HCT116 (cell line): ENCODE results near the gene APBB1IP.

ENCODE experiments used
- CTCF ChIP-seq, 3 experiments: fragments of 200-600 bp in 1 of 3; sonication (generic) in 1 of 3; IDR thresholded peaks in 2 of 3; conservative IDR thresholded peaks in 1 of 3; 2 replicates each; pipeline ENCODE4 v1.5.1; 2012 to 2017; ENCODE audit warnings: low read depth in 2 of 3, low read length in 2 of 3, antibody characterized with exemption in 1 of 3, borderline replicate concordance in 1 of 3, control low read depth in 1 of 3, mild to moderate bottlenecking in 1 of 3, mixed read lengths in 1 of 3, mixed run types in 1 of 3, moderate library complexity in 1 of 3; ENCODE audit not compliant: insufficient read depth in 1 of 3
- EZH2 ChIP-seq: fragments of 200-600 bp; sonication (generic); IDR thresholded peaks from 2 replicates; pipeline ENCODE4 v1.6.1; 2017; ENCODE audit warnings: antibody characterized with exemption, mixed run types
- EZH2phosphoT487 ChIP-seq: fragments of 200-600 bp; IDR thresholded peaks from 2 replicates; pipeline ENCODE4 v1.6.1; 2018; ENCODE audit warnings: antibody characterized with exemption, borderline replicate concordance
- JUND ChIP-seq: IDR thresholded peaks from 2 replicates; pipeline ENCODE4 v1.6.1; 2012
- POLR2A ChIP-seq: IDR thresholded peaks from 2 replicates; pipeline ENCODE4 v1.7.0; 2011; ENCODE audit warnings: borderline replicate concordance; ENCODE audit not compliant: insufficient read depth, insufficient read length; ENCODE audit errors: extremely low read depth
- REST ChIP-seq: IDR thresholded peaks from 2 replicates; pipeline ENCODE4 v1.6.1; 2012; ENCODE audit warnings: low read depth
- SIN3A ChIP-seq: IDR thresholded peaks from 2 replicates; pipeline ENCODE4 v1.6.1; 2012; ENCODE audit warnings: low read depth
- ZFX ChIP-seq: fragments of 450-650 bp; IDR thresholded peaks from 2 replicates; pipeline ENCODE4 v1.6.1; 2017

DNA sequence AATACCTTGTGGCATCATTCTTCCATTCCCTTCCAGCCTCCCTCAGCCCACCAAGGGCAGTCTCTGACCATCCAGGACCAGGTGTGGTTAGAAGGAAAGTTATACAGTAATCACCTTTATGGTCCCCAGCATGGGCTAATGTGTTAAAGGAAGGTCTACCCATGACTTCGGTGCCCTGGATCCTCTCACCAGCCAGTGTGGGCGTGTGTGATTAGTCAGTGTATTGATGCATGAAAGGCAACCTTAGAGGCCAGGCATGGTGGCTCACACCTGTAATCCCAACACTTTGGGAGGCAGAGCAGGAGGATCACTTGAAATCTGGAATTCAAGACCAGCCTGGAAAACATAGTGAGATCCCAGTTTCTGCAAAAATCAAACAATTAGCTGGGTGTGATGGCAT, 88.9 kb downstream of the APBB1IP start:
- TF ChIP-seq CTCF (IDR thresholded peaks at IDR 0.05 in 2 of 3, conservative IDR thresholded peaks at IDR 0.05 in 1 of 3; ENCODE audit: borderline replicate concordance in 1 of 3, insufficient read depth in 1 of 3, low read depth in 2 of 3, low read length in 2 of 3) (no peak), POLR2A (no peak), ZFX (no peak), SIN3A (no peak), EZH2phosphoT487 (no peak), EZH2 (no peak), REST (no peak), JUND (no peak)
